GM12864 (cell line): ENCODE data around the gene NKAIN1.

Experiments used
- DNase-seq: peaks from one replicate; pipeline ENCODE4 v3.0.0-alpha.2; 2011; ENCODE audit warnings: low read depth
- H3K4me3 ChIP-seq: 2 replicates; pipeline ENCODE4 v1.5.1; 2011; ENCODE audit warnings: mild to moderate bottlenecking, low read depth, low read length, control low read depth
- TF ChIP-seq, protein P1 (sequence below): IDR thresholded peaks from 2 replicates; pipeline ENCODE4 v1.5.1; 2011; ENCODE audit warnings: low read depth, mild to moderate bottlenecking, moderate library complexity, low read length, control low read depth, inconsistent platforms; ENCODE audit errors: missing control alignments

NKAIN1 gene

DNA sequence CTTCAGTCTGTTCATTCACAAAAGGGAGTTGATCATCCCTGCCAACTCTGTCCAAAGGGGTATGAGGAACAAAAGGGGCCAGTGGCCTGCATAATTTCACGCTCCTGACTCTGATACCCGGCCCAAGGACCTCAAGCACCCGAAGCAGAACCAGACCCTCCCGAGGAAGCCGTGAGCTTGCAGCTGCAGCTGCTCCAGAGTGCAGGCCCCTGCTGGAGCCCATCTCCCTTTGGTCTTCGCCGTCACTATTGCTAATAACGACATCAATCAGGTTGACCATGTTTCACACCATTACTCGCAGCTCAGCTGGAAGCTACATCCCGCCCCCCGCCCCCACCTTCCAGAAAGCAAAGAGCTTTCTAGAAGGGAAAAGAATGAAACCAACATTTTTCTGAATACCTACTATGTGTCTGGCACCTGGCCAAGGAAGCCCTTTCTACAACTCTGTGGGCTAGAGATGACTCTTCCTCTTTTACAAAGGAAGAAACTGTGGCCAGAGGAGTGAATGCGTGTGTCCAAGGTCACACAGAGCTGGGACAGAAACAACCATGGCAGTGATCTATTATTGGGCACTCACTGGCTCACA lies 5.5 kb downstream of the NKAIN1 start:
- H3K4me3 ChIP-seq = no peak overlapping the region
- TF ChIP-seq, protein P1, sequence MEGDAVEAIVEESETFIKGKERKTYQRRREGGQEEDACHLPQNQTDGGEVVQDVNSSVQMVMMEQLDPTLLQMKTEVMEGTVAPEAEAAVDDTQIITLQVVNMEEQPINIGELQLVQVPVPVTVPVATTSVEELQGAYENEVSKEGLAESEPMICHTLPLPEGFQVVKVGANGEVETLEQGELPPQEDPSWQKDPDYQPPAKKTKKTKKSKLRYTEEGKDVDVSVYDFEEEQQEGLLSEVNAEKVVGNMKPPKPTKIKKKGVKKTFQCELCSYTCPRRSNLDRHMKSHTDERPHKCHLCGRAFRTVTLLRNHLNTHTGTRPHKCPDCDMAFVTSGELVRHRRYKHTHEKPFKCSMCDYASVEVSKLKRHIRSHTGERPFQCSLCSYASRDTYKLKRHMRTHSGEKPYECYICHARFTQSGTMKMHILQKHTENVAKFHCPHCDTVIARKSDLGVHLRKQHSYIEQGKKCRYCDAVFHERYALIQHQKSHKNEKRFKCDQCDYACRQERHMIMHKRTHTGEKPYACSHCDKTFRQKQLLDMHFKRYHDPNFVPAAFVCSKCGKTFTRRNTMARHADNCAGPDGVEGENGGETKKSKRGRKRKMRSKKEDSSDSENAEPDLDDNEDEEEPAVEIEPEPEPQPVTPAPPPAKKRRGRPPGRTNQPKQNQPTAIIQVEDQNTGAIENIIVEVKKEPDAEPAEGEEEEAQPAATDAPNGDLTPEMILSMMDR = no peak
- no peak for DNase-seq

DNA sequence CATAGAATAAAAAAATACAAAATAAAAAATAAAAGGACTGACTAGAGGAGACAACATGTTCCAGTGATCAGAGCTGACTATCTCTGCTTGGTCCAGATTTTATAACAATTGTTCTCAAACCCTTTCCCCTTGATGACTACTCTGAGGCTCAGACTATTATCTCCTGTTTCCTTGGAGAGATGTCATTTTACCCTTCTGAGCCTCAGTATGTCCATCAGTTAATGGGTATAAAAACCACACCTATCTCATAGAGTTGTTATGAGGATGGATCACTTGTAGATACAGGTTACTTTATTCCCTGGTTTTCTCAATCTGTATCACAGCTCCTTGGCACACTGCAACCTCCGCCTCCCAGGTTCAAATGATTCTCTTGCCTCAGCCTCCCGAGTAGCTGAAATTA lies 7.0 kb downstream of the NKAIN1 start:
- no peak for DNase-seq
- TF ChIP-seq, protein P1 = no peak
- H3K4me3 ChIP-seq = no peak overlapping the region

DNA sequence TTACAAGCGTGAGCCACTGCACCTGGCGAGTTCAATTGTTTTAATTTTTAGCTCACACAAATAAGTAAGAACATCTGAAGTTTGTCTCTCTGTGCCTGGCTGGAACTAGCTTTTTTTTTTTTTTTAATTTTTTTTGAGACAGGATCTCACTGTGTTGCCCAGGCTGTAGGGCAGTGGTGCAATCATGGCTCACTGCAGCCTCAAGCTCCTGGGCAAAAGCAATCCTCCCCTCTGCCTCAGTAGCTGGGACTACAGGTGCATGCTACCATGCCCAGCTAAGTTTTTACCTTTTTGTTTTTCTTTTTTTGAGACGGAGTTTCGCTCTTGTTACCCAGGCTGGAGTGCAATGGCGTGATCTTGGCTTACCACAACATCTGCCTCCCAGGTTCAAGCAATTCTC lies 7.9 kb downstream of the NKAIN1 start:
- H3K4me3 ChIP-seq = no peak overlapping the region
- DNase-seq = no peak
- TF ChIP-seq, protein P1 = no peak

DNA sequence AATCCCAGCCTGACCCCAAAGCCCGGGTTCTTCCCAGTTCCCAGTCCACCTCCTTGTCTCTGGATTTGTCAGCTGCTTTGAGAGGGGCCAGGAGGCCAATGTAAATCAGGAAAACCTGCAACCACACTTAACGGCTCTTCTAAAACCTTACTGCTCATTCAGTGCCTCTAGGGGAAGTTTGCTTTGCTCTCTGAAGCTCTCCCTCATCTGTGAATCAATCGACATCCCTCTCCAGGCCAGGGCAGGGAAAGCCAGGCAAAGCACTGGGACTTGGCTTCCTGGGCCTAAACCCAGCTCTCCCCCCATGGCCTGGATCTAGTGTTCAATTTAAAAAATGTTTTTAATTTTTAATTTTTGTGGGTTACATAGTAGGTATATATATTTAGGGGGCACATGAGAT lies 9.3 kb downstream of the NKAIN1 start:
- TF ChIP-seq, protein P1 = no peak

DNA sequence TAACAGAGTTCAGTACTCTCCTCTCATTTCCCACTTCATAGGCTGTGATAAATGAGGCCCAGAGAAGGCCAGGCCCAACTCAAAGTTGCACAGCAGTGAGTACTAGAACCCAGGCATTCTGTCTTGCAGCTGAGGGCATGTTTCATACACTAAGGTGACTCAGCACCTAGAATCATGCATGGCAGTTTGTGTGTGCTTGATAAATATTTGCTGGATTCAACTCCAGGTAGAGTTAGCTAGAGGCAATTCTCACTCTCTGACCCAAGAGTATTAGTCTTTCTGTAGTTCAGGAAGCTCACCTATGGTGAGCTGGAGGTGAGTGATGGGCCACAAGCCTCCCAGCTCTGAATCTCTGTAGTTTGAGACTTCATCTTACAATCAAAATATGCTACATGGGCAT lies 10.7 kb downstream of the NKAIN1 start:
- no peak for DNase-seq
- TF ChIP-seq, protein P1 = no peak
- H3K4me3 ChIP-seq = no peak overlapping the region

More for the DNA sequence above, 9.3 kb downstream of the NKAIN1 start:
- no peak overlapping the region for H3K4me3 ChIP-seq
- no peak for DNase-seq

DNA sequence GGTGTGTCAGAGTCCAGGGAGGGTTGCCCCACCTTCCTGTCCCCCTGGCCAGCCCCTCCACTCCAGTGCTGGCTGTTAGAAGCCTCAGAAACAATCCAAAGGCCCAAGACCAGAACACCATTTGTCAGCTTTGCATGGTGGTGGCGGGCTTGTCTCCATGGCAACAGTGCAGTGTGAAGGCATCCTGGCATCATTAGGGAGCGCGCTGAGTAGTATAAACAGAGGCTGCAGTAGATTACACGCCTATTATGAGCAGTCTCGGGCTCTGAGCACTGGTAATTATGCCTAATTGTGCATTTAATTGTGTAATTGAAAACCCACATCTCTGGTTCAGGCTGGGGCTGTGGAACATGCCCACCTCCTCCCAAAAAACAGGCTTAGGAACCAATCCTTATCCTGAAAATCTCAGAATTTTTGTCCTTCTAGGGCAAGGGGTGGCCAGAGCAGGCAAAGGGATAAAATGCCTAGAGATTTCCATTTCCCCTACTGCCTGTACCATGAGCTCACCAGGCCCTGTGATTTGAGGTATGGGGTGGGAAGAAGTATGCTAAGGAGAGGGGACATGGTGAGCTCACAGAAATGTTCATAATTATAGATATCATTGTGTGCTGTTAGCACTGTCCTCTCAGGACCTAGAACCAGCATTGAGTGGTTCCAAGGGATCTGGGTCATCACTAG lies 11.7 kb downstream of the NKAIN1 start:
- TF ChIP-seq, protein P1 = no peak
- H3K4me3 ChIP-seq = no peak overlapping the region
- no peak for DNase-seq

DNA sequence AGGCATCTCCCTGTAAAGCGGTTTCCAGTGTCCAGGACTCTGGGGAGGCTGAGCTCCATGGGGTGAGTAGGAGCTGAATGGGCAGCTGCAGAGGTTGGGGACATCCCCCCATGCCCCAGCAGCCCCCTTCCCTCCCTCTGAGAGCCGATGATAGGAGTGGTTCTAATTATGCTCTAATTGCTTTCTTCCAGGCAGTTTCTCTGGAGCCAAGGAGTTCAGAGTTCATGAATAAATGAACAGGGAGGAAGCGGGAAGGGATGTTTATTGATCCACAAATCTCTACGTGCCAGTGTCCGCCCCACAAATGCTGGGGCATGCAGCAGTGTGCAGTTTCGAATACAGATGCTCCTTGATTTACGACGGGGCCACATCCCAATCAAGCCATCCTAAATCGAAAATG lies 15.6 kb downstream of the NKAIN1 start:
- TF ChIP-seq, protein P1 = no peak
- no peak overlapping the region for H3K4me3 ChIP-seq
- no peak for DNase-seq
